ENCODE data around the gene MED7.

GRCh38 chr5:157130925-157131324 lies 11.7 kb downstream of the MED7 start:
- TF ChIP-seq, protein P1, sequence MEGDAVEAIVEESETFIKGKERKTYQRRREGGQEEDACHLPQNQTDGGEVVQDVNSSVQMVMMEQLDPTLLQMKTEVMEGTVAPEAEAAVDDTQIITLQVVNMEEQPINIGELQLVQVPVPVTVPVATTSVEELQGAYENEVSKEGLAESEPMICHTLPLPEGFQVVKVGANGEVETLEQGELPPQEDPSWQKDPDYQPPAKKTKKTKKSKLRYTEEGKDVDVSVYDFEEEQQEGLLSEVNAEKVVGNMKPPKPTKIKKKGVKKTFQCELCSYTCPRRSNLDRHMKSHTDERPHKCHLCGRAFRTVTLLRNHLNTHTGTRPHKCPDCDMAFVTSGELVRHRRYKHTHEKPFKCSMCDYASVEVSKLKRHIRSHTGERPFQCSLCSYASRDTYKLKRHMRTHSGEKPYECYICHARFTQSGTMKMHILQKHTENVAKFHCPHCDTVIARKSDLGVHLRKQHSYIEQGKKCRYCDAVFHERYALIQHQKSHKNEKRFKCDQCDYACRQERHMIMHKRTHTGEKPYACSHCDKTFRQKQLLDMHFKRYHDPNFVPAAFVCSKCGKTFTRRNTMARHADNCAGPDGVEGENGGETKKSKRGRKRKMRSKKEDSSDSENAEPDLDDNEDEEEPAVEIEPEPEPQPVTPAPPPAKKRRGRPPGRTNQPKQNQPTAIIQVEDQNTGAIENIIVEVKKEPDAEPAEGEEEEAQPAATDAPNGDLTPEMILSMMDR (conservative IDR thresholded peaks at IDR 0.05), result no peak
- no peak for TF ChIP-seq ZFX (IDR thresholded peaks at IDR 0.05)

Data from C4-2B (cell line).